ENCODE measurements around the gene REM2.

DNA sequence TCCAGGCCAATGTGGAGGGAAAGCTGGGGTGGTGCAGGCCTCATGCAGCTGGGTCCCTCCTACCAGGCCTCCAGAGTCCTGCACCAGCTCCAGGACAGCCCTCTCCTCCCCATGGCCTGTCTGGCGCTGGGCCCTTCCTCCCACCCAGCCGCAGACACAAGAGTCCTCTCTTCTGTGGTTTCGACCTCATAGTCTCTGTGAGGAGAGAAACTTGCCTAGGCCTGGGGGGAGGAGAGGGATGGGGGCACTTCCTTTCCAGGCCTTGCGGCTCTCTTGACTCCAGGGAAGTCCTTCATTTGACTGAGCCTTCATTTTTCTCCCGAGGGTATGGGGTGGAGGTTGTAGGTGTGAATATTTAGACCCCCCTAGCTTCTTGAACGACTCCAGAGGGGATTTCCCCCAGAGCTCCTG, 44.4 kb upstream of the REM2 start:
- TF ChIP-seq, protein P1, sequence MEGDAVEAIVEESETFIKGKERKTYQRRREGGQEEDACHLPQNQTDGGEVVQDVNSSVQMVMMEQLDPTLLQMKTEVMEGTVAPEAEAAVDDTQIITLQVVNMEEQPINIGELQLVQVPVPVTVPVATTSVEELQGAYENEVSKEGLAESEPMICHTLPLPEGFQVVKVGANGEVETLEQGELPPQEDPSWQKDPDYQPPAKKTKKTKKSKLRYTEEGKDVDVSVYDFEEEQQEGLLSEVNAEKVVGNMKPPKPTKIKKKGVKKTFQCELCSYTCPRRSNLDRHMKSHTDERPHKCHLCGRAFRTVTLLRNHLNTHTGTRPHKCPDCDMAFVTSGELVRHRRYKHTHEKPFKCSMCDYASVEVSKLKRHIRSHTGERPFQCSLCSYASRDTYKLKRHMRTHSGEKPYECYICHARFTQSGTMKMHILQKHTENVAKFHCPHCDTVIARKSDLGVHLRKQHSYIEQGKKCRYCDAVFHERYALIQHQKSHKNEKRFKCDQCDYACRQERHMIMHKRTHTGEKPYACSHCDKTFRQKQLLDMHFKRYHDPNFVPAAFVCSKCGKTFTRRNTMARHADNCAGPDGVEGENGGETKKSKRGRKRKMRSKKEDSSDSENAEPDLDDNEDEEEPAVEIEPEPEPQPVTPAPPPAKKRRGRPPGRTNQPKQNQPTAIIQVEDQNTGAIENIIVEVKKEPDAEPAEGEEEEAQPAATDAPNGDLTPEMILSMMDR (IDR thresholded peaks at IDR 0.05): no peak
- TF ChIP-seq POLR2A (IDR thresholded peaks at IDR 0.05) (no peak), POLR2AphosphoS5 (IDR thresholded peaks at IDR 0.05) (no peak), EP300 (IDR thresholded peaks at IDR 0.05) (no peak)

Measured in stomach (tissue), 4 donors.